Suprapubic skin (tissue), 4 donors: ENCODE measurements around the gene TEX22.

ENCODE experiments used
- CTCF ChIP-seq, 2 donors: fragments of 200-600 bp in 1 of 2; fragments of 450-650 bp in 1 of 2; sonication (generic) in 1 of 2; IDR thresholded peaks; one replicate each; pipeline ENCODE4 v1.5.1; 2016 to 2019; ENCODE audit warnings: antibody characterized with exemption in 2 of 2, mild to moderate bottlenecking in 1 of 2, moderate library complexity in 1 of 2
- EP300 ChIP-seq: sonication (generic); formaldehyde crosslinking; IDR thresholded peaks from one replicate; pipeline ENCODE4 v1.6.1; 2017; ENCODE audit warnings: antibody characterized with exemption
- POLR2A ChIP-seq, 2 donors: fragments of 450-650 bp; IDR thresholded peaks; one replicate each; pipeline ENCODE4 v1.6.1; 2017; ENCODE audit warnings: antibody characterized with exemption in 2 of 2, mild to moderate bottlenecking in 2 of 2, moderate library complexity in 2 of 2
- POLR2AphosphoS5 ChIP-seq, 3 donors: sonication (generic); formaldehyde crosslinking; IDR thresholded peaks; one replicate each; pipeline ENCODE4 v1.6.1; 2017; ENCODE audit warnings: antibody characterized with exemption in 3 of 3

GRCh38 chr14:105390849-105391500 is 7.4 kb upstream of the TEX22 start:
- TF ChIP-seq CTCF (IDR thresholded peaks at IDR 0.05), result no peak
- no peak for TF ChIP-seq POLR2A (IDR thresholded peaks at IDR 0.05)
- no peak for TF ChIP-seq POLR2AphosphoS5 (IDR thresholded peaks at IDR 0.05)
- TF ChIP-seq EP300, result no peak
